HCT116 (cell line): ENCODE measurements around the gene ADGRB2. TPM values are rescaled to one million over a fixed set of nuclear protein-coding genes. Genes with fewer than 3 reads are reported as not detected.

Experiments
- ATAC-seq: fragments of 200-7000 bp; cut with Tn5 transposase; 2 replicates; pipeline ENCODE4 v1.9.1; 2020; ENCODE audit warnings: mild to moderate bottlenecking, moderate library complexity
- BruUV-seq: library from RNA; stranded (reverse); fragments of 400-500 nt; replicated peaks from 2 replicates; lab custom pipeline; 2021; lab: Mats Ljungman, UMichigan
- CTCF ChIA-PET: fragments of 300-600 bp; sonication (Branson Sonifier 250); formaldehyde crosslinking; loops from one replicate; lab custom pipeline; 2021; ENCODE audit warnings: antibody characterized with exemption; lab: Charles Lee
- POLR2A ChIA-PET: fragments of 300-600, 350-600 bp; sonication (Branson Sonifier 250); formaldehyde crosslinking; loops from one replicate; lab custom pipeline; 2021; ENCODE audit warnings: antibody characterized with exemption; lab: Charles Lee
- RAD21 ChIA-PET, 2 experiments: fragments of 300-600 bp; sonication (Branson Sonifier 250); formaldehyde crosslinking; loops; one replicate each; lab custom pipeline; 2023; ENCODE audit warnings: low total read pairs in 2 of 2; ENCODE audit not compliant: uncharacterized antibody in 2 of 2, unreplicated experiment in 2 of 2, low non-redundant PET in 1 of 2; lab: Charles Lee
- DNase-seq: peaks from one replicate; pipeline ENCODE4 v3.0.0-alpha.2; 2010; ENCODE audit warnings: low read depth, low spot score
- H2AFZ ChIP-seq: fragments of 200-600 bp; shearing (Covaris generic), sonication (generic); 2 replicates; pipeline ENCODE4 v1.6.1; 2017; ENCODE audit warnings: low read depth, mixed run types, mixed read lengths, antibody characterized with exemption, low read length; ENCODE audit not compliant: poor library complexity, severe bottlenecking
- H3K27ac ChIP-seq: 2 replicates; pipeline ENCODE4 v1.5.1; 2012; ENCODE audit warnings: low read depth, low read length
- H3K27me3 ChIP-seq: fragments of 200-600 bp; sonication (generic); 2 replicates; pipeline ENCODE4 v1.6.1; 2016; ENCODE audit warnings: mixed run types, low read length, mixed read lengths; ENCODE audit not compliant: insufficient read depth
- H3K36me3 ChIP-seq, 2 experiments: fragments of 200-500 bp in 1 of 2; fragments of 200-600 bp in 1 of 2; sonication (Bioruptor generic) in 1 of 2; sonication (generic) in 1 of 2; 2 replicates each; pipeline versions ENCODE4 v1.5.1 to v1.6.1; 2014 to 2016; ENCODE audit warnings: low read length in 2 of 2, inconsistent platforms in 1 of 2, mixed read lengths in 1 of 2, mixed run types in 1 of 2; ENCODE audit not compliant: insufficient read depth in 2 of 2, control insufficient read depth in 1 of 2
- H3K4me1 ChIP-seq, 2 experiments: fragments of 200-600 bp in 1 of 2; sonication (generic) in 1 of 2; 2 replicates each; pipeline versions ENCODE4 v1.5.1 to v1.6.1; 2012 to 2017; ENCODE audit warnings: low read length in 2 of 2, inconsistent platforms in 1 of 2, mild to moderate bottlenecking in 1 of 2, mixed read lengths in 1 of 2, mixed run types in 1 of 2, moderate library complexity in 1 of 2; ENCODE audit not compliant: insufficient read depth in 2 of 2, control insufficient read depth in 1 of 2
- H3K4me2 ChIP-seq: fragments of 200-600 bp; sonication (generic); 2 replicates; pipeline ENCODE4 v1.6.1; 2017; ENCODE audit warnings: mixed run types, low read length, mixed read lengths
- H3K4me3 ChIP-seq, 2 experiments: fragments of 200-600 bp in 1 of 2; sonication (generic) in 1 of 2; replicated peaks in 1 of 2; 2 replicates each; pipeline ENCODE4 v1.5.1; 2011 to 2016; ENCODE audit warnings: low read length in 2 of 2, control low read depth in 1 of 2, low read depth in 1 of 2, mild to moderate bottlenecking in 1 of 2, mixed read lengths in 1 of 2, mixed run types in 1 of 2
- H3K79me2 ChIP-seq: fragments of 200-600 bp; sonication (generic); 2 replicates; pipeline ENCODE4 v1.6.1; 2017; ENCODE audit warnings: mild to moderate bottlenecking, mixed run types, low read length, moderate library complexity, mixed read lengths; ENCODE audit not compliant: insufficient read depth
- H3K9ac ChIP-seq: fragments of 200-600 bp; sonication (generic); 2 replicates; pipeline ENCODE4 v1.6.1; 2016; ENCODE audit warnings: low read length, mixed read lengths
- H3K9me2 ChIP-seq: fragments of 200-600 bp; sonication (generic), shearing (Covaris generic); 2 replicates; pipeline ENCODE4 v1.6.1; 2017; ENCODE audit warnings: mixed run types, mild to moderate bottlenecking, moderate library complexity; ENCODE audit not compliant: insufficient read depth
- H3K9me3 ChIP-seq, 2 experiments: fragments of 200-500 bp in 1 of 2; fragments of 200-600 bp in 1 of 2; sonication (Bioruptor generic) in 1 of 2; sonication (generic) in 1 of 2; 2 replicates each; pipeline ENCODE4 v1.6.1; 2014 to 2017; ENCODE audit warnings: low read length in 2 of 2, mixed read lengths in 2 of 2, inconsistent platforms in 1 of 2, low read depth in 1 of 2, mild to moderate bottlenecking in 1 of 2, mixed run types in 1 of 2, moderate library complexity in 1 of 2; ENCODE audit not compliant: control insufficient read depth in 1 of 2, insufficient read depth in 1 of 2
- H4K20me1 ChIP-seq: fragments of 200-600 bp; sonication (generic), shearing (Covaris generic); 2 replicates; pipeline ENCODE4 v1.6.1; 2017; ENCODE audit warnings: mixed run types, mild to moderate bottlenecking, moderate library complexity; ENCODE audit not compliant: insufficient read depth
- CBX3 ChIP-seq: IDR thresholded peaks from 2 replicates; pipeline ENCODE4 v1.6.1; 2012; ENCODE audit warnings: low read depth
- ELF1 ChIP-seq: IDR thresholded peaks from 2 replicates; pipeline ENCODE4 v1.6.1; 2012; ENCODE audit warnings: low read depth, borderline replicate concordance
- EZH2phosphoT487 ChIP-seq: fragments of 200-600 bp; IDR thresholded peaks from 2 replicates; pipeline ENCODE4 v1.6.1; 2018; ENCODE audit warnings: antibody characterized with exemption, borderline replicate concordance
- POLR2AphosphoS5 ChIP-seq: IDR thresholded peaks from 2 replicates; pipeline ENCODE4 v1.6.1; 2011; ENCODE audit warnings: mild to moderate bottlenecking, low read depth, low read length, moderate library complexity
- SIN3A ChIP-seq: IDR thresholded peaks from 2 replicates; pipeline ENCODE4 v1.6.1; 2012; ENCODE audit warnings: low read depth
- intact Hi-C: fragments of 100-400 bp; cut with micrococcal nuclease; formaldehyde crosslinking; loops from 2 replicates; pipeline ENCODE4 v1.10.0; 2022
- total RNA-seq: library from RNA; stranded (reverse); gene quantifications from one replicate; pipeline ENCODE4 v1.2.1, GENCODE V29; 2021; ENCODE audit not compliant: unreplicated experiment
- TF ChIP-seq, protein P1 (sequence below): IDR thresholded peaks from 2 replicates; pipeline ENCODE4 v1.6.1; 2012; ENCODE audit warnings: low read depth

The ADGRB2 gene
- total RNA-seq, 1 experiment from 2014 or later = 10.1 TPM

GRCh38 chr1:31679091-31679490 is 85.0 kb downstream of the ADGRB2 start:
- no peaks in the 10 kb centered on the region for H3K36me3 ChIP-seq
- CTCF ChIA-PET = interaction anchor here (1.5 to 1.8 kb wide), 2 partner anchors 15 to 110 kb away, joined by 7 to 8 read pairs; no protein-coding TSS in a partner anchor

More at GRCh38 chr1:31679091-31679490, 85.0 kb downstream of the ADGRB2 start:
- peaks cover 0 to 3% of the 10 kb centered on the region in 2 experiments; a peak in 1 of 4 replicates for H3K4me1 ChIP-seq
- no peaks in the 10 kb centered on the region for H3K9me2 ChIP-seq
- BruUV-seq = no TSS peak
- no peak overlapping the region for H3K4me2 ChIP-seq
- H2AFZ ChIP-seq = no peak overlapping the region
- ChIA-PET RAD21 (no interaction called here), POLR2A (interaction anchor here (1.3 kb wide), 1 partner anchor 9 kb away, joined by 4 read pairs; no protein-coding TSS in a partner anchor)
- intact Hi-C loops = no loop called here
- no peak overlapping the region for H3K27ac ChIP-seq
- ATAC-seq (no peak), DNase-seq (no peak)
- TF ChIP-seq POLR2AphosphoS5 = no peak
- TF ChIP-seq, protein P1, sequence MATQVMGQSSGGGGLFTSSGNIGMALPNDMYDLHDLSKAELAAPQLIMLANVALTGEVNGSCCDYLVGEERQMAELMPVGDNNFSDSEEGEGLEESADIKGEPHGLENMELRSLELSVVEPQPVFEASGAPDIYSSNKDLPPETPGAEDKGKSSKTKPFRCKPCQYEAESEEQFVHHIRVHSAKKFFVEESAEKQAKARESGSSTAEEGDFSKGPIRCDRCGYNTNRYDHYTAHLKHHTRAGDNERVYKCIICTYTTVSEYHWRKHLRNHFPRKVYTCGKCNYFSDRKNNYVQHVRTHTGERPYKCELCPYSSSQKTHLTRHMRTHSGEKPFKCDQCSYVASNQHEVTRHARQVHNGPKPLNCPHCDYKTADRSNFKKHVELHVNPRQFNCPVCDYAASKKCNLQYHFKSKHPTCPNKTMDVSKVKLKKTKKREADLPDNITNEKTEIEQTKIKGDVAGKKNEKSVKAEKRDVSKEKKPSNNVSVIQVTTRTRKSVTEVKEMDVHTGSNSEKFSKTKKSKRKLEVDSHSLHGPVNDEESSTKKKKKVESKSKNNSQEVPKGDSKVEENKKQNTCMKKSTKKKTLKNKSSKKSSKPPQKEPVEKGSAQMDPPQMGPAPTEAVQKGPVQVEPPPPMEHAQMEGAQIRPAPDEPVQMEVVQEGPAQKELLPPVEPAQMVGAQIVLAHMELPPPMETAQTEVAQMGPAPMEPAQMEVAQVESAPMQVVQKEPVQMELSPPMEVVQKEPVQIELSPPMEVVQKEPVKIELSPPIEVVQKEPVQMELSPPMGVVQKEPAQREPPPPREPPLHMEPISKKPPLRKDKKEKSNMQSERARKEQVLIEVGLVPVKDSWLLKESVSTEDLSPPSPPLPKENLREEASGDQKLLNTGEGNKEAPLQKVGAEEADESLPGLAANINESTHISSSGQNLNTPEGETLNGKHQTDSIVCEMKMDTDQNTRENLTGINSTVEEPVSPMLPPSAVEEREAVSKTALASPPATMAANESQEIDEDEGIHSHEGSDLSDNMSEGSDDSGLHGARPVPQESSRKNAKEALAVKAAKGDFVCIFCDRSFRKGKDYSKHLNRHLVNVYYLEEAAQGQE = no peak
- no peak for TF ChIP-seq ELF1
- TF ChIP-seq SIN3A = no peak
- no peak for TF ChIP-seq CBX3
- TF ChIP-seq EZH2phosphoT487 = no peak
- no peaks in the 10 kb centered on the region for H3K27me3 ChIP-seq
- H3K9me3 ChIP-seq = no peaks in the 10 kb centered on the region
- no peak overlapping the region for H3K4me3 ChIP-seq
- H3K79me2 ChIP-seq = no peaks in the 10 kb centered on the region
- no peaks in the 10 kb centered on the region for H4K20me1 ChIP-seq
- no peak overlapping the region for H3K9ac ChIP-seq
